GM21619 (cell line): Measurements from ENCODE around the gene NIM1K.
A peak's percentile ranks its signal among the peaks of the same experiment; 100 is the strongest.
"Not testable (repeated sequence)": the region's sequence is repeated elsewhere in the genome, so short reads cannot be mapped to it uniquely, and the experiment has no call there.

Experiments
- ATAC-seq: cut with Tn5 transposase; IDR thresholded peaks from one replicate; pipeline ENCODE4 v1.9.1; 2021; ENCODE audit not compliant: unreplicated experiment

The NIM1K gene

DNA sequence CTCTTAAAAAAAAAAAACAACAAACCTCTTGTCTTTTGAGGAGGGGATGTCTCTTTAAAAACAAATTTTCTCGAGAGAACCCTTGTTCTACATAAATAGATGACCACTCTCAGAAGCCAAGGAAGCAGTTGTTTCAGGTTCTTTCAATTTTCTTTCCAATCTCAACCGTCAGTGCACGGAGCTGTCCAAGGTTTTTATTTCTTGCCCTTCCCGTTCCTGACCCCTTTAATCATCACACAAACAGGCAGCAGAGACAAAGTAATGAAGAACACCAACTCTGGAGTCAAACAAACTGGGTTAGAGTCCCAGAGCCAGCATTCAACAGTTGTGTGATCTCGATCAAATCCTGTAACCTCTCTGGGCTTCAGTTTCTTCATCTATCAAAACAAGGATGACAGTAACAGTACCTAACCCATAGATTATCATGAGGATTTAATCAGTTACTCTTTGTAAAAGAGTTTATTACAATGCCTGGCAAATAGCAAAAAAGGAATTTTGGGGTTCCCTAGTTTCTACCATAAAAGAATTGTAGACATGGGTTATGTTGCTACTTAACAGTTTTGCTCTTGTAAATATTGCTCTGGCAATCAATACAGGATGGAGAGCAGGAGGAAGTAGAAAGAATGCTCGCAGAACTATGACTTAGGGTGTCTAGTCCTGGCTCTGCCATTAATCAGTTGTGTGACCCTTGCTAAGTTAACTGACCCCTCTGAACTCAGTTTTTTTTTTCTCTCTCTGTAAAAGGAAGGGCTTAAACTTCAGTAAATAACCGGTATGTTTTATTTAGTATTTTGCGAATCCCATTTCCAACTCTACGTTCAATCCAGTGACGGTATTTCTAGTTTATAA, 1.0 kb upstream of the NIM1K start:
- no peak for ATAC-seq

DNA sequence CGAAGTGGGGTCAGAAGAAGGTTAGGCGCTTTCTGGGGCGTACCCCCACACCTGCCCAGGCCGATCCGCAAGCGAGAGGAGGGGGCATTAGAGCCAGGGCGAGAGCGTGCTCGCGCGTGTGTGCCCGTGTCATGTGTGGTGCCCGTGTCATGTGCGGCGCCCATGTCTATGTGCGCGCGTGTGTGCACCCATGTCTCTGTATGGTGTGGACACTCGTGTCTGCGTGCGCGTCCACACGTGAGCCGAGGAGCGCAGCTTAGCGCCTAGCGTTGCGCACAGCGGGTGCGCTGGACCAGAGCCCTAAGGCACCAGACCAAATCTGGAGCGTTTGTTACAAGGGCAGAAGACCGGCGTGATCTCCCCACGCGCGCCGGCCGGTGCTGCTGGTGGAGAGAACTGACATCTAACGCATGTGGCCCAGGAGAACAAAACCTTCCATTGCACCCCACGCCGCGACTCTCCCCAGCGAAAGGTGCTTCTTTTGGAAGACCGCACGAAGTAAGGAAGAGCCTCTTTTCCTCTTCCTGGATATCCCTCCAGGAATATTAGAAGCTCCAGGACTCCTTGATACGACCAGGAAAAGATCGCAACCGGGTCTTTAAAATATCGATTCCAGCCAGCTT, 644 bp downstream of the NIM1K start:
- ATAC-seq: peak; percentile 23

DNA sequence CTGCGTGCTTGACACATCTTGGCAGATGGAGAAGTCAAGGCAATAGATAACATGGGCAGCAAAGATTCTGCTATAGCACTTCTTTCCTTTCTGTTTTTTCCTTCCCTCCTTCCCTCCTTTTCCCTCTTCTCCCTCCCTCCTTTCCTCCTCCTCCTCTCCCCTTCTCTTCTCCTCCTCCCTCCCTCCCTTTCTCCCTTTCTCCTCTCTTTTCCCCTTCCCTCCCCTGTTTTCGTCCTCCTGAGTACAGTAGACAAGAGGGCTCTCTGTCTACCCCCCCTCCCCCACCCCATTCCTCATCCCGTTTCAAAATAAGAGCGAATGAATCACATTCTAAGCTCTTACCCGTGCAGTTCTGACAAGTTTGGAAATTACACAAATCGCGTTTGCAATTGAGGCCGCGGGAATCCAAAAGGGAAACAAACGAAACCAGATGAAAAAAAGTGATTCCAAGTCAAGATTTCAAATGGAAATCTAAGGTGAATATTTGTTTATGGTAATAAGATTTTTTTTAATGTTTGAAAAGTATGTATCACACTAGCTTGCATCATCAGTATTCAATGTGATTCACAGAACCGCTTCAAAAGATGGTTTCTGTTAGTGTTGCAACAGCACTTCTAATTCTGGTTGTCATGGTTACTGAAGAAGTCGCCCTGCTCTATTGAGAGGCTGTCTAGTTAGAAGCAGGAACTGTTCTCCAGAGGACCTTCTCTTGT, 1.3 kb downstream of the NIM1K start:
- ATAC-seq: no peak

DNA sequence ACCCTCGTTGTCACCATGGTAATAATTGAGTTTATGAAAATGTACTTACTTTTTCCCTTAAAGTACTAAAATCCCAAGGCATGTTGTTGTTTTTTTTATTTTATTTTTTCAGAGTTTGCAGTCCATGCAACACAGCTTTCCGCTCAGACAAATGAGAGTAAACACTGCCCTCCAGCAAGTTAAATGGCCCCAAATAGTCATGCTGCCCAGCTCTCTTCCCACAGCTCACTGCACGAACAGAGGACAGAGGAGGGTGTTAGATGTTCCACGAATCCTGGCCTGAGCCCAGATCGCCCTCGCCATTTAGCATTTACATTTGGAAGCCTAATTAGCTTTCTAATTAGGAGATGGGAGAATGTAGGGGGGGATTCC, 1.9 kb downstream of the NIM1K start:
- no peak for ATAC-seq

DNA sequence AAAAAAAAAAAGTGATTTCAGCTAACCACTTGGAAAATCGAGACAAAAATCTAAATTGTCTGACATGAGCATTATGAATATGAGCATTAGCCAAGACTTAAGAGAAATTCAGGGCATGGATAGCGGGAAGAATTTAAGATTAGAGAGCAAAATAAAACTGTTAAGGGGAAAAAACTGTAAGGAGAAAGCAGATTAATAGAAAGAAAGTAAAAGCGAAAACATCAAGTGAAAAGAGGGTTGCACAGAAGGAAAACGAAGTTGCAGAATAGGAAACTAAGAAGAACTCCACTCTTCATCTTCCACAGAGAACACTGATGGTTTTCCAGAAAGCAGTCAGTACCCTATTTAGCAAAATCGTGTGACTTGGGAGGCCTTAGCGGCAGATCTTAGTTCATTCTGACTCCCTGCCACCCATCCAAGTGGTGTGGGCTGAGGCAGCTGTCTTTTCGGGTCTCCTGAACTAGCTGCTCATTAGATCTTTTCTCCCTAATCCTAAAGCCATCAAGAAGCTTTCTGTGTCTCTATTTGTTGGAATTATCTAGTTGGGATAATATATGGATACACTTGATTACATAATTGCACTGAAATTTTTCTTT, 3.7 kb downstream of the NIM1K start:
- ATAC-seq: no peak

DNA sequence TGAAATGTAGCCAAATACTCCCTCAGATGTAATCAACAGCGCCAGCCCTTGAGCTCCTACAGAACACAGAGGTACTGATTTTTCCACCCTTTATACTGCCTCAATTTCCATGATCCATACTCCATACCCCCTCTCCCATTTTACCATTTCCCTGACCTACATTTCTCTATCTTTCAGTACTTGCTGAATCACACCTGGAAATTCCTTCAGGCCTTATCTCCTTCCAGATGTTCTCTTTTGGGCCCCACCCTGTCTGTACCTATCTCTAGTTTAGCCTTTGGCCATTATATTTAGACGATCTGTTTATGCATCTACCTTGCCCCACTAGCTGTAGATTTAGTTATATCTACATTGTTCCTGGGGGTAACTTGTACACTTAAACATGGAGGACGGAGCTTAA, 5.5 kb downstream of the NIM1K start:
- ATAC-seq: no peak

DNA sequence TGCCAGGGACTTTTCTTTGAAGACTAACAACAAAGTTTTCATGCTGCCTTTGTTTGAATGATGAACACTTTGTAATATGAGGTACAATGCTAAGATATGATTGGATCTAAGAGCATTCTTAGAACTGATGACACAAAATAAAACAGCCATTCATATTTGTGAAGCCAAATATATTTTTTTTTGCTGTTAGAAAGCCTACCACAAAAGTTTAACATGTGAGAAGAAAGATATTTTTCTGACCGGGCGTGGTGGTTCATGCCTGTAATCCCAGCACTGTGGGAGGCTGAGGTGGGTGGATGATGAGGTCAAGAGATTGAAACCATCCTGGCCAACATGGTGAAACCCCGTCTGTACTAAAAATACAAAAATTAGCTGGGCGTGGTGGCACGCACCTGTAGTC, 9.4 kb downstream of the NIM1K start:
- ATAC-seq: not testable (repeated sequence)

DNA sequence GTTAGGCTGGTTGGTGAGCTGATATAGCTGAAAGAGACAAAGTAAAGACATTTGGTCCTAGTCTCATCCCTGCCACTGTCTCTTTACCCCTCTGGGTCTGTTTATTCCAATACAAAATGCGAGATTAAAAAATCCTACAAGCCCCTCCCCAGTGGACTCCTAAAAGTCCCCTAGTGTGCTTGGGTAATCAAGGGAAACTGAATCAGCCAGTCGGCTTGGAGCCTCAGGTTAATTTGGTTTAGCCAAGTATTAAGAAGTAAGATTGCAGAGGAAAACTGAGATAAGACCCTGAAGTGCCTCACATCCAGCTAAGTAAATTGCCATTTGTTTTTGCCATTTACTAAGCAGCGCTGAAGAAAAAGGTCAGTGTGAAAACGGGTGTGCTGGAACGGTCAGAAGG, 10.4 kb downstream of the NIM1K start:
- ATAC-seq: no peak

DNA sequence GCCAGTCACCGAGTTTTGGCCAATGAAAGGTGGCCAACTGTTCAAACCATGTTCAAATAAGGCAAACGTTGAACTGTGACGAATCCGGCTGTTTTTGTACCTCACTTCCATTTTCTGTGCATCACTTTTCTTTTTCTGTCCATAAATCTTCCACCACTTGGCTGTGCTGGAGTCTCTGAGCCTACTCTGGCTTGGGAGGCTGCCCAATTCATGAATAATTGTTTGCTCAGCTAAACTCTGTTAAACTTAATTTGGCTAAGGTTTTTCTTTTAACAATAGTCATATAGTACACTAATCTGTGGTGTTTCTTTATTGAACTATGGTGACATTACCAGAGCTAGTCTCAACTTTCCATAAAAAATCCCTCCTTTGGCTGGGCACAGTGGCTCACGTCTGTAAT, 11.3 kb downstream of the NIM1K start:
- ATAC-seq: no peak

DNA sequence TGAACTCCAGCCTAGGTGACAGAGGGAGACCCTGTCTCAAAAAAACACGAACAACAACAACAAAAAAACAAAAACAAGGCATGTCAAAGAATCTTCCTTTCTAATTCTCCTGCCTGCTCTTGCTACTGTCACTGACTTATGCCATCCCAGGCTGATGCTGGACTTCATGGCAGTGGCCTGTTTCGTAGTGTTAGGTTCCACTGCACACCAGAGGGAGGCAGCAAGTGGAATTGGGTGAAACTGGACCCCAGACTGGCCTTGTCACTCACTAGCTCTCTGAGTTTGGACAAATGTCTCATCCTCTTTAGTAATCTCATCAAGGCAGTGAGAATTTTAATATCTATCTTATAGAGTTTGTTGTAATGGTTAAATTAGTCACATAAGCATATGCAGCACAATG, 12.9 kb downstream of the NIM1K start:
- ATAC-seq: no peak

DNA sequence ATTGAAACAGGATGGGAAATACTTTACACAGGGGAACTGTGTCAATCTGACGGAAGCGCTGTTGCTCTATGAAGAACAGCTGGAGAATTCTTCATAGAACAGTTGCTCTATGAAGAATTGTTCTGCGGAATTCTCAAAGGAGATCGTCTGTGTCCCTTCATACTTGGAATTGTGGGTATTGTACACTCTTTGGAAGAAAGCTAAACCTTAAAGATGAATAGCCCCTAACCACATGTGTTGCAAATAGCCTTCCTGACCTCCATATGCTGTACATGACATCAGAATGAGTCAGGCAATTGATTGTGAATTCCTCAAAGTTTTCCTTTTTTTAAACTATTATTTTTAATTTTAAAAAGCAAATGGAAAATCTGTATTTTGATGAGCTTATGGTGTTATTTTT, 15.6 kb downstream of the NIM1K start:
- no peak for ATAC-seq

DNA sequence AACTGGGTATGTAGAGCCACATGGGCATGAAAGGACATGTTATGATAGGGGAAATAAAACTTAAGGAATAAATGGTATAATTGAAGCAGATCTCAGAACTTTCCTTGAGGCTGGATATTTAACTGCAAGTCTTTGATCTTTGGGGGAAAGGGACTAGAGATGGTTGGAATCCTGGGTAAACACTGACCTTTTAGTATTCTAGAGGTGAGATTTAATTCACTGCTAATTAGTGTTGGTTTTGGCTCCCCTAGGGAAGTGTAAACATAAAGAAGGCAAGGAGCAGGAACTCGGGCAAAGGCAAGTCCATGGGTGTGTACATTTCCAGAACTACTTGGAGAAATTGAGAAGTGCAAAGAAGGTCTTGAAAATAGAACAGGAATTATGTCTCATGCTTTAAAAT, 16.6 kb downstream of the NIM1K start:
- no peak for ATAC-seq

DNA sequence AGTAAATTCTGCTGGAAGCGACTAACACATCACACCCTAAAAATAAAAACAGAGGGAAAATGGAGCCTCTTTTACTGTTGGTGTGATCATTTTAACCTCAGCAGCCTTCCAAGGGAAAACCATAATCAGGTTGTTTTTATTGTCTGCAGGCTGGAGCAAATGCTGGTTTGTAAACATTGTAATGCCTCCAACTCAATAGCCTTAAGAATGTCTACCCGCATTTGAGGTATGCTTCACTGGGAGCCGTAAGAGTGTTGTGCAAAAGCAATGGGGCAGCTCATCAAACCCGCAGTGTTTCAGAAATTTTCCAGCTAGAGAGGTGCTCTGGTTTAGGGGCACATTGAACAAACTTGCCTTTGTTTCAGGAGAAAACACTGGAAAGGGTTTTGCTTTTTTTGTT, 17.0 kb downstream of the NIM1K start:
- no peak for ATAC-seq

DNA sequence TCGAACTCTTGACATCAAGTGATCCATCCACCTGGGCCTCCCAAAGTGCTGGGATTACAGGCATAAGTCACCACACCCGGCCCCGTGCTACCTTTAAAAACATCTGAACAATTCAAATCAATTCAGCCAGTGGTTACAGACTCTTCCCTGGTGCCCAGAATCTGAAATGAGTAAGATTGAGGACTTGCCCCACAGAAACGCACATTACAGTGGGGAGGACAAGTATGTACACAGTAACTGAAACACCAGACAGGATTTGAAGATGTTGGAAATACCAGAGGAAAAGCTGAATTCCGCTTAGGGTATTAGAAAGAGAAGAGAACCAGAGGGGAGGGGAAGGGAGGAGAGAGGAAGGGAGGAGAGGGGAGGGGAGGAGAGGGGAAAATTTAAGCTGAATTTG, 17.8 kb downstream of the NIM1K start:
- ATAC-seq: no peak

DNA sequence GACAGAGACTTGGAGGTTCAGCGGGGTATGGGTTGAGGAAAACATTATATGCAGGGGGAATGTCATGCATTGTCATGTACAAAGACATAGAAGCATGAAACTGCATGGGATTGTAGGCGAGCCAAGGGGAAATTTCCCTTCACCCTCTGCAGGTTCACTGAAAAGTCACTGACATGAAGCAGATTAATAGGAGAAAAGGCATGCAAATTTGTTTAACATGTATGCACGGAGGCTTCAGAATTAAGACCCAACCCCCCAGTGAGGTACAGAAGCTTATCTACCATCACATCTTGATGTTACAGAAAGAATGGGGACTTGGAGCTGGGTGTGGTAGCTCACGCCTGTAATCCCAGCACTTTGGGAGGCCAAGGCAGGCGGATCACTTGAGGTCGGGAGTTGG, 18.5 kb downstream of the NIM1K start:
- ATAC-seq: no peak

DNA sequence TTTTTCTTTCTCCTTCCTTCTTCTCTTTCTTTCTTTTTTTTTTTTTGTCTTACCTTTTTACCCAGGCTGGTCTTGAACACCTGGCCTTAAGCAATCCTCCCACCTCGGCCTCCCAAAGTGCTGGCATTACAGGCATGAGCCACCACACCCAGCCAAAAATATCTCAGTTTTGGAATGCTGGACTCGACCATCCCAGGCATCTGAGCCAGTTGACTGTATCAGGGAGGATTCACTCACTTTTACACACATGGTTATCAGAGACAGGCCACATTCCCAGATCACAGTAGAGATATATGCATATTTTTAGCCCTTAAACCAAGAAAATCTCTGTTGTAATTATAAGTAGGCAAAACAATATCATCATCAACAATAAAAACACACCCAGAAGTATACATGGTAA, 21.9 kb downstream of the NIM1K start:
- no peak for ATAC-seq

DNA sequence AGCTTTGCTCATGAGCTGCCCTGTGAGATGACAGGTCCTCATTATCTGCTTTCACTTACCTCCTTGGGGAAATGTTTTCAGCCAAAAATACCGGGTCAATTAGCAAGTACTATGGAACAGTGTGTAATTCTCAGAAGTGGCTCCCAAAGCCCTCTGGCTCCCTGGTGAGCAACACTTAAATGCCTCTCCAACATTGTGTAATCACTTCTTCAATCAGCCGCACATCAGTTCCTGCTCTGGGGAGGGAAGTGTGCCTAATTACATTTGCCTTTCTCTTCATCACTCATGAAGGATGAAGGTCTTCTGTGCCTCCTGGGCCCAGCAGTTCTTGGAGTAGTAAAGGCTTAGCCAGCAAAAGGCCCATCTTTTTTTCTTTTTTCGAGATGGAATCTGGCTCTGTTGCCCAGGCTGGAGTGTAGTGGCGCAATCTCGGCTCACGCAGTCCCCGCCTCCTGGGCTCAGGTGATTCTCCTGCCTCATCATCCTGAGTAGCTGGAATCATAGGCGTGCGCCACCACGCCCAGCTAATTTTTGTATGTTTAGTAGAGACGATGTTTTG, 23.1 kb downstream of the NIM1K start:
- ATAC-seq: no peak

DNA sequence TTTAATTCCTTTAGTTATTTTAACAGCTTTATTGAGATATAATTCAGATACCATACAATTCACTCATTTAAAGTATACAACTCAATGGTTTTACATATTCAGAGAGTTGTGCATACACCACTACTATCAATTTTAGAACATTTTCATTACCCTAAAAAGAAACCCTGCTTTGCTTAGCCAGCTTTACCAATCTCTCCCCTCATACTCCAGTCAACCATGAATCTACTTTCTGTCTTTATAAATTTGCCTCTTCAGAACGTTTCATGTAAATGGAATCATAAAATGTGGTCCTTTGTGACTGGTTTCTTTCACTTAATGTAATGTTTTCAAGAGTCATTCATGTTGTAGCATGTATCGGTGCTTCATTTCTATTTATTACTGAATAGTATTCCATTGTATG, 24.9 kb downstream of the NIM1K start:
- no peak for ATAC-seq

DNA sequence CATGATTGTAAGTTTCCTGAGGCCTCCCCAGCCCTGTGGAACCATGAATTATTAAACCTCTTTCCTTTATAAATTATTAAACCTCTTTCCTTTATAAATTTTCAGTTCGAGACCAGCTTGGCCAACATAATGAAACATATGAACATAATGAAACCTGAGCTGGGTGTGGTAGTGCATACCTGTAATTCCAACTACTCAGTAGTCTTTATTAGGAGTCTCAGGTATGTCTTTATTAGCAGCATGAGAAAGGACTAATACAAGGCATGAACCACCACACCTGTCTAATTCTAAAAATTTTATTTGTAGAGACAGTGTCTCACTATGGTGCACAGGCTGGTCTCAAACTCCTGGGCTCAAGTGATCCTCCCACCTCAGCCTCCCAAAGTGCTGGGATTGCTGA, 27.1 kb downstream of the NIM1K start:
- no peak for ATAC-seq

DNA sequence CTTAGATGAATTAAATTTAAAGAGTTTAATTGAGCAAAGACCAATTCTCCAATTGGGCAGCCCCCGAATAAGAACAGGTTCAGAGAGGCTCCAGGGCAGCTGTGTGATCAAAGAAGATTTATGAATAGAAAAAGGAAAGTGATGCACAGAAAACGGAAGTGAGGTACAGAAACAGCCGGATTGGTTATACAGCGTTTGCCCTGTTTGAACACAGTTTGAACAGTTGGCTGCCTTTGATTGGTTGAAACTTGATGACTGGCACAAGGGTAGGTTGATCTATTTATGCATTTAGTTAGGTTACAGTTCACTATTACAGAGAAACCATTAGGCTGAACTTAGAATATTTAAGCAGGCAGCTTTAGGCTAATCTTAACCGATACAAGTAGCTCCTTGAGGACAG, 29.5 kb downstream of the NIM1K start:
- no peak for ATAC-seq

DNA sequence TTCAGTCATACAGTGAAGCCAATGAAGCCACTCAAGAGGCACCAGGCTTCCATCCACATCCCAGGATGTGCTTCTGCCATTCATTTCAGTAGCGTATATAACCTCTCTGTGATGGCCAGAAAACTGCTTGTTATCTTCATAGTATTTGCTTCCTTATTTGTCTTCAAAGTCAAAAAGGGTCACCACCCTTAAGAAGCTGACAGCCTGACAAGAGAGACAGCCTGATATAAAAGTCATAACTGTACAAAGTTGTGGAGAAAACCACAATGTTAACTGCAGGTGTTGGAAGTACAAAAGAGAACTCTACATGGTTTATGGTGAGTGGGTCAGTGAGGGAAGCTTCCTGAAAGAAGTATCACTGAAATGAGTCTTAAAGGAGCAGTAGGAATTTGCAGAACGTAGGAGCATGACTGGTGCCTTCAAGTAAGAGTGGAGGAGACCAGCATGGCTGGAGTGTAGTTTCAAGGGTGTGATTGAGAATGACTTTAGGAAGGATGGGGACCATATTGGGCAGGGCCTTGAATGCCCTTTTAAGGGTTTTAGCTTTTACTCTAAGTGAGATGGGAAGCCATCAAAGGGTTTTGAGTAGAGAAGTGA, 33.7 kb downstream of the NIM1K start:
- no peak for ATAC-seq
